Upper lobe of left lung (tissue), 6 donors: ENCODE data around the gene DOLPP1. TPM values are rescaled to one million over a fixed set of nuclear protein-coding genes. Genes with fewer than 3 reads are reported as not detected.

Experiments used
- ATAC-seq, 2 donors: fragments of 200-7000 bp; cut with Tn5 transposase; one replicate each; pipeline ENCODE4 v1.9.1; 2022; ENCODE audit warnings: mild to moderate bottlenecking in 2 of 2, moderate library complexity in 2 of 2; ENCODE audit not compliant: low FRiP score in 2 of 2
- DNase-seq, 2 donors: peaks; one replicate each; pipeline ENCODE4 v3.0.0-alpha.2; 2019 to 2020
- H3K27ac ChIP-seq, 4 donors: fragments of 200-600 bp; sonication (generic); one replicate each; pipeline ENCODE4 v1.5.1; 2016 to 2019
- H3K27me3 ChIP-seq, 4 donors: fragments of 200-600 bp; sonication (generic); one replicate each; pipeline ENCODE4 v1.5.1; 2017 to 2019
- H3K36me3 ChIP-seq, 4 donors: fragments of 200-600 bp; sonication (generic); one replicate each; pipeline ENCODE4 v1.5.1; 2016 to 2019
- H3K4me1 ChIP-seq, 4 donors: fragments of 200-600 bp; sonication (generic); one replicate each; pipeline ENCODE4 v1.5.1; 2018 to 2019
- H3K4me3 ChIP-seq, 4 donors: fragments of 200-600 bp; sonication (generic); one replicate each; pipeline ENCODE4 v1.5.1; 2017 to 2019; ENCODE audit warnings: mild to moderate bottlenecking in 2 of 4, moderate library complexity in 1 of 4
- H3K9me3 ChIP-seq, 4 donors: fragments of 200-600 bp; sonication (generic); one replicate each; pipeline ENCODE4 v1.5.1; 2018 to 2019
- EP300 ChIP-seq, 4 donors: sonication (generic); formaldehyde crosslinking; IDR thresholded peaks; one replicate each; pipeline ENCODE4 v1.5.1; 2017; ENCODE audit warnings: antibody characterized with exemption in 4 of 4, control low read depth in 2 of 4
- POLR2A ChIP-seq, 4 donors: fragments of 450-650 bp; IDR thresholded peaks; one replicate each; pipeline ENCODE4 v1.5.1; 2016 to 2017; ENCODE audit warnings: antibody characterized with exemption in 4 of 4, mild to moderate bottlenecking in 2 of 4
- POLR2AphosphoS5 ChIP-seq, 2 donors: sonication (generic); formaldehyde crosslinking; IDR thresholded peaks; one replicate each; pipeline ENCODE4 v1.5.1; 2017; ENCODE audit warnings: antibody characterized with exemption in 2 of 2
- WGBS, 2 donors: methylation state at CpG; one replicate each; pipeline ENCODE4 v1.1.5; 2017 to 2018; 5-methylcytosine and 5-hydroxymethylcytosine counted together
- total RNA-seq, 6 donors: library from RNA; depleted of rRNA in 4 of 6; stranded (reverse); fragments of >200 nt in 4 of 6; gene quantifications; one replicate each; pipeline versions ENCODE4 v1.1.0 to v1.2.1, GENCODE V29; 2016 to 2021
- TF ChIP-seq, protein P1 (sequence below), 6 experiments: fragments of 450-650 bp in 4 of 6; fragments of 200-600 bp in 2 of 6; sonication (generic) in 2 of 6; IDR thresholded peaks; one replicate each; pipeline ENCODE4 v1.5.1; 2016 to 2019; ENCODE audit warnings: antibody characterized with exemption in 6 of 6
- donor health status: DM: no; HTN: no; CAD: no; lungs with moderate emphysema.
- donor health status: DM: no; HTN: yes; CAD: no; lungs with severe emphysema.

DOLPP1 gene
- total RNA-seq, 6 donors from 2014 or later, result 3.9 to 14.8 (median 8.2) TPM

GRCh38 chr9:129135476-129135875, 54.6 kb downstream of the DOLPP1 start:
- Histone ChIP-seq H3K27me3 (no peaks in the 10 kb centered on the region), H3K9me3 (no peaks in the 10 kb centered on the region), H3K4me3 (no peak overlapping the region), H3K27ac (no peak overlapping the region), H3K36me3 (peaks cover 10 to 65% (median 35%) of the 10 kb centered on the region in 4 donors), H3K4me1 (peaks cover 27 to 34% (median 32%) of the 10 kb centered on the region in 4 donors)
- ATAC-seq (no peak), DNase-seq (no peak)
- 91 to 96% methylated on average over 6 of the region's 6 CpGs for WGBS, 2 donors
- TF ChIP-seq, protein P1, sequence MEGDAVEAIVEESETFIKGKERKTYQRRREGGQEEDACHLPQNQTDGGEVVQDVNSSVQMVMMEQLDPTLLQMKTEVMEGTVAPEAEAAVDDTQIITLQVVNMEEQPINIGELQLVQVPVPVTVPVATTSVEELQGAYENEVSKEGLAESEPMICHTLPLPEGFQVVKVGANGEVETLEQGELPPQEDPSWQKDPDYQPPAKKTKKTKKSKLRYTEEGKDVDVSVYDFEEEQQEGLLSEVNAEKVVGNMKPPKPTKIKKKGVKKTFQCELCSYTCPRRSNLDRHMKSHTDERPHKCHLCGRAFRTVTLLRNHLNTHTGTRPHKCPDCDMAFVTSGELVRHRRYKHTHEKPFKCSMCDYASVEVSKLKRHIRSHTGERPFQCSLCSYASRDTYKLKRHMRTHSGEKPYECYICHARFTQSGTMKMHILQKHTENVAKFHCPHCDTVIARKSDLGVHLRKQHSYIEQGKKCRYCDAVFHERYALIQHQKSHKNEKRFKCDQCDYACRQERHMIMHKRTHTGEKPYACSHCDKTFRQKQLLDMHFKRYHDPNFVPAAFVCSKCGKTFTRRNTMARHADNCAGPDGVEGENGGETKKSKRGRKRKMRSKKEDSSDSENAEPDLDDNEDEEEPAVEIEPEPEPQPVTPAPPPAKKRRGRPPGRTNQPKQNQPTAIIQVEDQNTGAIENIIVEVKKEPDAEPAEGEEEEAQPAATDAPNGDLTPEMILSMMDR (IDR thresholded peaks at IDR 0.05), result no peak
- TF ChIP-seq POLR2A (IDR thresholded peaks at IDR 0.05), result no peak

DNA sequence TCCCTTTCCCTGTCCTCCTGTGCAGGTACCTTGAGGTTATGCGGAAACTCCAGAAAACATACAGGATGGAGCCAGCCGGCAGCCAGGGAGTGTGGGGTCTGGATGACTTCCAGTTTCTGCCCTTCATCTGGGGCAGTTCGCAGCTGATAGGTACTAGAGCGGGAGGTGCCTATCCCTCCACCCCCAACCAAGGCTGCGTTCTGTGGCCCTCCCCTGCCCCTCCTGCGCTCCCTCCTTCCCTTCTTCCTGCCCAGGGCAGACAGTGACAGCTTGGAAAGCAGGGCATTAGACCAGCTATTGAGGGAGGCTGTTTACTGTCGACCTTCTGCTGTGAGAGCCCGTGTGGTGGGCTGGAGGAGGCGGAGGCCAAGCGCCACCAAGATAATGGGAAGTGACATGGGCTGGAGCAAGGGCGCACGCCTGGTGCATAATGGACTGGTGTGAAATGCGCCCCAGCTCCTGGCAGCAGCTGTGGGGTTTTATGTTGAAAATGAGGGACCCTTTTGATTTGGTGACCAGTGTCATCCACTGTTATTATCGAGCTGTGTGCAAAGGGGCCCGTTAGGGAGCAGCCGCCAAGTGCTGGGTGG, 55.6 kb downstream of the DOLPP1 start:
- 80 to 84% methylated on average over 11 to 16 of the region's 16 CpGs for WGBS, 2 donors
- H3K27ac ChIP-seq, result peak overlapping the region in 2 of 4 donors; percentile 27 to 99
- DNase-seq, result peak in 1 of 2 donors; percentile 41
- TF ChIP-seq POLR2AphosphoS5 (IDR thresholded peaks at IDR 0.05) (no peak), POLR2A (IDR thresholded peaks at IDR 0.05) (no peak), EP300 (IDR thresholded peaks at IDR 0.05) (no peak)
- TF ChIP-seq, protein P1 (IDR thresholded peaks at IDR 0.05), result no peak
- peaks cover 36 to 42% (median 41%) of the 10 kb centered on the region in 4 donors for H3K4me1 ChIP-seq
- no peak overlapping the region for H3K4me3 ChIP-seq
- H3K36me3 ChIP-seq, result peaks cover 10 to 56% (median 34%) of the 10 kb centered on the region in 4 donors
- ATAC-seq, result no peak
- H3K9me3 ChIP-seq, result no peaks in the 10 kb centered on the region
- H3K27me3 ChIP-seq, result no peaks in the 10 kb centered on the region

GRCh38 chr9:129137292-129138143, 56.6 kb downstream of the DOLPP1 start:
- TF ChIP-seq, protein P1 (IDR thresholded peaks at IDR 0.05), result no peak
- TF ChIP-seq POLR2AphosphoS5 (IDR thresholded peaks at IDR 0.05) (no peak), POLR2A (IDR thresholded peaks at IDR 0.05) (no peak), EP300 (IDR thresholded peaks at IDR 0.05) (no peak)
- peak in 1 of 2 donors; percentile 57 for DNase-seq
- ATAC-seq, result no peak
- H3K4me3 ChIP-seq, result no peak overlapping the region
- H3K27ac ChIP-seq, result peak overlapping the region; percentile 96 to 99 (median 98)
- no peaks in the 10 kb centered on the region for H3K27me3 ChIP-seq
- peaks cover 10 to 53% (median 31%) of the 10 kb centered on the region in 4 donors for H3K36me3 ChIP-seq
- H3K9me3 ChIP-seq, result no peaks in the 10 kb centered on the region
- peaks cover 41 to 50% (median 46%) of the 10 kb centered on the region in 4 donors for H3K4me1 ChIP-seq
- 63 to 87% methylated on average over 5 to 19 of the region's 19 CpGs for WGBS, 2 donors

GRCh38 chr9:129138144-129138462, 57.2 kb downstream of the DOLPP1 start:
- no peak overlapping the region for H3K4me3 ChIP-seq
- 73 to 91% methylated on average over 9 of the region's 9 CpGs for WGBS, 2 donors
- H3K36me3 ChIP-seq, result peaks cover 10 to 47% (median 31%) of the 10 kb centered on the region in 4 donors
- peaks cover 47 to 56% (median 51%) of the 10 kb centered on the region in 4 donors for H3K4me1 ChIP-seq
- no peaks in the 10 kb centered on the region for H3K9me3 ChIP-seq
- H3K27me3 ChIP-seq, result no peaks in the 10 kb centered on the region
- TF ChIP-seq EP300 (IDR thresholded peaks at IDR 0.05) (no peak), POLR2AphosphoS5 (IDR thresholded peaks at IDR 0.05) (no peak), POLR2A (IDR thresholded peaks at IDR 0.05) (no peak)
- TF ChIP-seq, protein P1 (IDR thresholded peaks at IDR 0.05), result no peak
- peak in 1 of 2 donors; percentile 42 for DNase-seq
- no peak for ATAC-seq
- H3K27ac ChIP-seq, result peak overlapping the region; percentile 96 to 99 (median 98)
